ENCODE measurements around the gene GPR82. TPM values are rescaled to one million over a fixed set of nuclear protein-coding genes. Genes with fewer than 3 reads are reported as not detected.
"Not testable (repeated sequence)": the region's sequence is repeated elsewhere in the genome, so short reads cannot be mapped to it uniquely, and the experiment has no call there.

The GPR82 gene
- polyA plus RNA-seq (ENCODE audit: insufficient read length in 10 of 10), result under 1 TPM in 8 of 10 donors, not detected in 2; 0.05 to 0.41 (median 0.08) TPM
- long read RNA-seq, donor 1, result 0 reads
- long read RNA-seq, donor 2, result 0 reads
- long read RNA-seq, donor 3, result 0 reads
- long read RNA-seq, donor 4, result 0 reads
- long read RNA-seq, donor 5, result 0 reads
- long read RNA-seq, donor 6, result 0 reads
- long read RNA-seq, donor 7, result 0 reads
- long read RNA-seq, donor 8, result 0 reads
- long read RNA-seq, donor 9, result 0 reads

GRCh38 chrX:41723826-41724225 is at the start of gene GPR82:
TSS of gene GPR82 (plus strand) at chrX:41724181. CDS start at chrX:41727027, 2,846 bp downstream.
- no peak for DNase-seq

- DNase-seq, result not testable (repeated sequence)
Observed at GRCh38 chrX:41676361-41676760, 47.6 kb upstream of the GPR82 start.

- DNase-seq, result peak in 1 of 3 donors; percentile 36
Observed at GRCh38 chrX:41677183-41678060, 46.6 kb upstream of the GPR82 start.

- DNase-seq, result no peak
Observed at GRCh38 chrX:41684138-41684537, 39.8 kb upstream of the GPR82 start.

- DNase-seq, result no peak
Observed at GRCh38 chrX:41684940-41685339, 39.0 kb upstream of the GPR82 start.

- DNase-seq, result no peak
Observed at GRCh38 chrX:41686788-41687187, 37.2 kb upstream of the GPR82 start.

GRCh38 chrX:41688156-41688555 is 35.8 kb upstream of the GPR82 start:
- DNase-seq, result no peak

- no peak for DNase-seq
Observed at GRCh38 chrX:41688835-41689234, 35.1 kb upstream of the GPR82 start, which contains the start of gene GPR34. TSS of gene GPR34 (plus strand) at chrX:41688973. CDS start at chrX:41695634, 6,661 bp downstream.

GRCh38 chrX:41689711-41690110 is 34.3 kb upstream of the GPR82 start:
- no peak for DNase-seq

GRCh38 chrX:41692162-41692749 is 31.7 kb upstream of the GPR82 start:
- peak in 1 of 3 donors; percentile 35 for DNase-seq

- no peak for DNase-seq
Observed at GRCh38 chrX:41693024-41693423, 31.0 kb upstream of the GPR82 start.

GRCh38 chrX:41695426-41695825 is 28.6 kb upstream of the GPR82 start:
- no peak for DNase-seq

- DNase-seq, result no peak
Observed at GRCh38 chrX:41703574-41704029, 20.4 kb upstream of the GPR82 start.

- DNase-seq, result no peak
Observed at GRCh38 chrX:41705042-41705441, 18.9 kb upstream of the GPR82 start.

GRCh38 chrX:41705680-41706374 is 18.2 kb upstream of the GPR82 start:
- peak in 1 of 3 donors; percentile 11 for DNase-seq

GRCh38 chrX:41707218-41707617 is 16.8 kb upstream of the GPR82 start:
- DNase-seq, result no peak

GRCh38 chrX:41708486-41708885 is 15.5 kb upstream of the GPR82 start:
- no peak for DNase-seq

GRCh38 chrX:41711021-41711667 is 12.8 kb upstream of the GPR82 start:
- no peak for DNase-seq

- no peak for DNase-seq
Observed at GRCh38 chrX:41716222-41716621, 7.8 kb upstream of the GPR82 start.

GRCh38 chrX:41716767-41717473 is 7.1 kb upstream of the GPR82 start:
- no peak for DNase-seq

Data from muscle of back (tissue), 13 donors.